Activated CD8-positive, alpha-beta T cell treated with anti-CD3 and anti-CD28 coated beads, Interleukin-2, amount 10 ng/mL, durations not matched to agents 7 days and 5 days (primary cell): ENCODE data around the gene TPCN2. TPM values are rescaled to one million over a fixed set of nuclear protein-coding genes. Genes with fewer than 3 reads are reported as not detected.

Experiments
- ATAC-seq: fragments of 150-1000 bp; cut with Tn5 transposase; one replicate; pipeline ENCODE4 v1.10.0; 2021; ENCODE audit warnings: moderate library complexity
- CTCF ChIA-PET: fragments of 350-600 bp; sonication (Branson Sonifier 250); formaldehyde crosslinking; loops from one replicate; lab custom pipeline; 2021; ENCODE audit warnings: antibody characterized with exemption; lab: Charles Lee
- POLR2A ChIA-PET: fragments of 350-600 bp; sonication (Branson Sonifier 250); formaldehyde crosslinking; loops from one replicate; lab custom pipeline; 2021; ENCODE audit warnings: antibody characterized with exemption; lab: Charles Lee
- DNase-seq: peaks from one replicate; pipeline ENCODE4 v3.0.0-alpha.2; 2020
- H3K27ac Mint-ChIP-seq: one replicate; pipeline ENCODE4 v1.8.0; 2021; ENCODE audit warnings: mild to moderate bottlenecking, mixed read lengths
- H3K27me3 Mint-ChIP-seq: one replicate; pipeline ENCODE4 v1.8.0; 2021; ENCODE audit warnings: low read depth, mixed read lengths
- H3K36me3 Mint-ChIP-seq: one replicate; pipeline ENCODE4 v1.8.0; 2021; ENCODE audit warnings: low read depth, mixed read lengths
- H3K4me1 Mint-ChIP-seq: one replicate; pipeline ENCODE4 v1.8.0; 2021; ENCODE audit warnings: low read depth, mixed read lengths
- H3K4me3 Mint-ChIP-seq: one replicate; pipeline ENCODE4 v1.8.0; 2021; ENCODE audit warnings: mild to moderate bottlenecking, mixed read lengths
- H3K9me3 Mint-ChIP-seq: one replicate; pipeline ENCODE4 v1.8.0; 2022; ENCODE audit warnings: mixed read lengths; ENCODE audit not compliant: insufficient read depth
- total RNA-seq, 2 experiments: library from RNA; stranded (reverse); gene quantifications; one replicate each; pipeline ENCODE4 v1.2.3, GENCODE V29; 2021

The TPCN2 gene
- total RNA-seq, 2 experiments from 2014 or later: 19.1 to 21.2 TPM

DNA sequence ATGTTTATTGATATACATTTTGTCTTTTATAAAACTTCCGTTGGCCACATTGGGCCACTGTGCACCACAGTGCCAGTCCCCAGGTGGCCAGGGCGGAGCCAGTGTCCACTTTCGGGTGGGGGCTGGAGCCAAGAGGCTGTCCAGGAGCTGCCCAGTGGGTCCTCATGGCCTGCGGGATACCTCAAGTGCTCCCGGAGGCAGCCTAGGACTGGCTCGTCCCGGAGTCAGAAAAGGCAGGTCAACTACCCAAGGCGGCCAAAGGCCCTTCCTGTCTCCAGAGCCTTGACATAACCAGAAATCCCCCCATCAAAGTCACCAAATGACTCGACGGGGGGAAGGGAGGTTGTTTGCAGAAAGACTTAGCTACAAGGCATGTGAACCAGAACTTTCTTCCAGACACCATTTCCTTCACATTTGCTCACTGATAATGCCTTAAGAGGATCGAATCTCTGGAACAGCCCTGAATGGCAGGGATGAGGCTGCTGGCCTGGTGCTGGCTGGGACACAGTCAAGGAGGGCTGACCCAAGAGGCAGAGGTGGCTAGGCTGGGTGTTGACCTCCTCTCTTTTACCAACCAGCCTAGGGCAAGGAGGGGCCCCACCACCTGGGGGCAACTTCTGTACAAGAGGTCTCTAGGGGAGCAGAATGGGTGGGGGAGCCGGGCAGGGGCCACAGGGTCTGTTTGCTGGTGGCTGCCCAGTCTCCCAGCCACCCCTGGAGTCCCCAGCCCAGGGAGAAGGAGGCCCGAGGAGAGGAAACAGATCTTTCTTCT is 44.1 kb upstream of the TPCN2 start:
- ATAC-seq: no peak
- POLR2A ChIA-PET: no interaction called here

DNA sequence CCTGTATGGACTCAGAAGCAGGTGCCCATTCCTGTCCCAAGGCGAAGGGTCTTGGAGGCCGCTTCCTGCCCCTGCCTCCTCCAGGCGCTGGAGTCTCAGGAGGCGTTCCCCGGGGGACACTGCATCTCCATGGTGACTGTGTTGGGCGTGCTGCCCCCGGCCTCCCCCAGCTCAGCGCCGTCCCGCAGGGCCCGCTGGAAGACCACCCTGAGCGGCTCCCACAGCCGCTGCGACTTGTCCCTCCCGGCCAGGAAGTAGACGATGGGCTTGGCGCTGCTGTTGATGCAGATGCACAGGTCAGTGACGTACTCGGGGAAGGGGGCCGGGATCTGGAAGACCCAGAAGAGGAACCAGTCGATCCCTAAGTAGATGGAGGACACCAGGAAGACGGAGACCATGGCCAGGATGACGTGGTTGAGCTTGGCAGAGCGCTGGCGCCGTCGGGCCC is 43.5 kb upstream of the TPCN2 start:
- H3K4me3 Mint-ChIP-seq: no peak overlapping the region
- ChIA-PET POLR2A (no interaction called here), CTCF (no interaction called here)
- H3K9me3 Mint-ChIP-seq: no peaks in the 10 kb centered on the region
- no peaks in the 10 kb centered on the region for H3K4me1 Mint-ChIP-seq
- peaks cover 2% of the 10 kb centered on the region for H3K27me3 Mint-ChIP-seq
- H3K27ac Mint-ChIP-seq: no peak overlapping the region
- DNase-seq: no peak
- no peaks in the 10 kb centered on the region for H3K36me3 Mint-ChIP-seq
- no peak for ATAC-seq

More for the DNA sequence above, 44.1 kb upstream of the TPCN2 start:
- Mint-ChIP-seq H3K36me3 (no peaks in the 10 kb centered on the region), H3K27me3 (no peaks in the 10 kb centered on the region), H3K9me3 (no peaks in the 10 kb centered on the region), H3K27ac (no peak overlapping the region), H3K4me3 (no peak overlapping the region), H3K4me1 (no peaks in the 10 kb centered on the region)
- DNase-seq: no peak
- CTCF ChIA-PET: no interaction called here

DNA sequence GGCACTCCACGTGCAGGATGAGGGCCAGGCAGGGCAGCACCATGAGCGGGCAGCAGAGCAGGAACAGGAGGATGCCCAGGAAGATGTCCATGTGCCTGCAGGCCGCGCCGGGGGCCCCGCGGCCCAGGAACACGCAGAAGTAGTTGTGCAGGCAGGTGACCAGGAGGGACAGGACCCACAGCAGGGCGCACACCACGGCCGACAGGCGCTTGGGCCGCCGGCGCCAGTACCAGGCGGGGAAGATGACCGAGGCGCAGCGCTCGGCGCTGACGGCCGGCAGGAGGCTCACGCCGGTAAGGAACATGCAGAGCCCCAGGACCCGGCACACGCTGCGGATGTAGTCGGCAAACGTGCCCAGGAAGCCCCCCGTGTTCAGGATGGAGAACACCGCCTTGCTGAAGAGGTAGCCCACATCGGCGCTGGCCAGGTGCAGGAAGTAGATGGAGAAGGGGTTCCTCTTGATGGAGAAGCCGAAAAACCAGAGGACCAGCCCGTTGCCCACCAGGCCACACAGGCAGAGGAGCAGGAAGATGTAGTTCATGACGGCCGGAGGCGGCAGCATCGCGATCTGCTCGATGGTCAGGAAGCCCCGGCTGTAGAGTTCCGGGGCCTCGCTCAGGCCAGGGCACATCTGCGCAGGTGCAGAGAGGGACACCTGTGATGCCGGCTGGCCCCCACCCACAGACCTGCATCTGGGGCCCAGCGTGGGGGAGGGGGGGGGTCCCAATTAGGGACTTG is 42.9 kb upstream of the TPCN2 start:
- Mint-ChIP-seq H3K4me1 (no peaks in the 10 kb centered on the region), H3K27ac (no peak overlapping the region), H3K27me3 (peaks cover 2% of the 10 kb centered on the region), H3K36me3 (no peaks in the 10 kb centered on the region), H3K4me3 (no peak overlapping the region), H3K9me3 (no peaks in the 10 kb centered on the region)
- ATAC-seq (no peak), DNase-seq (no peak)
- CTCF ChIA-PET: no interaction called here
- POLR2A ChIA-PET: no interaction called here

DNA sequence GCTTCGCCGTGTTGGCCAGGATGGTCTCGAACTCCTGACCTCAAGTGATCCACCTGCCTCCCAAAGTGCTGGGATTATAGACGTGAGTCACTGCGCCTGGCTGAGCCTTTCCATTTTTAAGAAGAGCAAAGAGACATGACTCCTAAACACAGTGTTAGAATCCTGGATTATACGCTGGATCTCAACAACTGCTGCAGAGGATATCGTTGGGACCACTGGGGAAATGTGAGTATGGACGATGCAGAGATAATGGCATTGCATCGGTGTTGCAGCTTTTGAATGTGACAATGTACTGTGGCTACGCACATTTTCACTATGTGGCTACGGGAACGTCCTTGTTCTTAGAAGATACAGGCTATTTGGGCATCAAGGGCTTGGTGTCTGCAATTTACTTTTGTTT is 41.9 kb upstream of the TPCN2 start:
- H3K36me3 Mint-ChIP-seq: no peaks in the 10 kb centered on the region
- ChIA-PET POLR2A (no interaction called here), CTCF (no interaction called here)
- H3K4me1 Mint-ChIP-seq: peaks cover 2% of the 10 kb centered on the region
- peaks cover 7% of the 10 kb centered on the region for H3K27me3 Mint-ChIP-seq
- no peak for DNase-seq
- no peak overlapping the region for H3K27ac Mint-ChIP-seq
- H3K9me3 Mint-ChIP-seq: no peaks in the 10 kb centered on the region
- H3K4me3 Mint-ChIP-seq: no peak overlapping the region
- ATAC-seq: no peak

DNA sequence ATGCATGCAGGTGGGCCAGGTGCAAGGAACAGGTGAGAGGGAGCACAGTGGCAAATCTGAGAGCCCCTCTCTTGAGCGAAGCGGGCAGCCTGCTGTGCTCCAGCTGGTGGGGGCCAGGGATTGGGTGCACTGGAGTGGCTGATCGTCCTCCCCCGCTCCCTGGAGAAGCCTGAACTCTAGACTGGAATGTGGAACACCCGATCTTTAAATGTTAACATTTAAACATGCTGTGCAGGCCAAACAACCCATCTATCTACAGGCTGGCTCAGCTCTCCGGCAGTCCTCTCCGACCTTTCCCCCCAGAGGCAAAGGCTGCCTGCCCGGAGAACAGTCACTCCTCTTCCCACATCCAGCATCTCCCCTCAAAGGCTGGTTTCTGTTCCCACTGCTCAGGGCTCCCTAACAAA is 40.8 kb upstream of the TPCN2 start:
- Mint-ChIP-seq H3K27me3 (peaks cover 18% of the 10 kb centered on the region), H3K4me1 (peaks cover 2% of the 10 kb centered on the region), H3K27ac (no peak overlapping the region), H3K9me3 (no peaks in the 10 kb centered on the region), H3K36me3 (no peaks in the 10 kb centered on the region), H3K4me3 (no peak overlapping the region)
- no peak for ATAC-seq
- no peak for DNase-seq
- ChIA-PET CTCF (no interaction called here), POLR2A (no interaction called here)

DNA sequence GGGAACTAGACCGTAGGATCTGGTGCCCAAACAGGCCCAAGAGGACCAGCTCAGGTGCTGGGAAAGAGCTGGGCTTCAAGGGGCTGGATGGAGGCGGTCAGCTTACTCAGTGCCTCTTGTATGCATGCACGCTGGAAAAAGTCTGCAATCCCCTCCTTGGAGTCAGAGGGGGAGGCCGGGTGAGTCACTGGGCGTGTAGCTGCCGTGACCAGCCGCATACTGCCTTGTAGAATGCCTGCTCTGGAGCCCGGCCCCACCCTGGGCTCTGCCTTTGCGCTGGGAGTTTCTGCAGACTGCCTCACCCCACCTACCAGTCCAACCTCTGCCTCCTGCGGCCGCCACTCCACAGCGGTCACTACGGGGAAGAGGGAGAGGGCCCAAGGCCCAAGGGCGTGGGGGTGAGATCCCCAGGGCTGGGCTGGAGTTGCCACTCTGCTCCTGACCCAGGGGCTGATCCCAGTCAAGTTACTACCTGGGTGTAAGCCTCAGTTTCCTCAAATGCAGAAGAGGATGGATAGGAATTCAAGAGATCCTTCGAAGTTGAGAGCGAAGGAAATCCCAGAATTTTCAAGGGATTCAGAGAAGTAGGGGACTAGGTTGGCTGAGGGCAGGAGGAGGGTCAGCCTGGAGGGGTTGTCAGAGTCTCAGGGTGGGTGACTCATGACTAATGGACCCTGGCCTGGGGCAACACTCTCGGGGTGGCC is 39.8 kb upstream of the TPCN2 start:
- ATAC-seq (no peak), DNase-seq (no peak)
- H3K36me3 Mint-ChIP-seq: no peaks in the 10 kb centered on the region
- ChIA-PET CTCF (no interaction called here), POLR2A (no interaction called here)
- H3K9me3 Mint-ChIP-seq: no peaks in the 10 kb centered on the region
- no peak overlapping the region for H3K27ac Mint-ChIP-seq
- peaks cover 2% of the 10 kb centered on the region for H3K4me1 Mint-ChIP-seq
- H3K27me3 Mint-ChIP-seq: peaks cover 20% of the 10 kb centered on the region
- H3K4me3 Mint-ChIP-seq: no peak overlapping the region

DNA sequence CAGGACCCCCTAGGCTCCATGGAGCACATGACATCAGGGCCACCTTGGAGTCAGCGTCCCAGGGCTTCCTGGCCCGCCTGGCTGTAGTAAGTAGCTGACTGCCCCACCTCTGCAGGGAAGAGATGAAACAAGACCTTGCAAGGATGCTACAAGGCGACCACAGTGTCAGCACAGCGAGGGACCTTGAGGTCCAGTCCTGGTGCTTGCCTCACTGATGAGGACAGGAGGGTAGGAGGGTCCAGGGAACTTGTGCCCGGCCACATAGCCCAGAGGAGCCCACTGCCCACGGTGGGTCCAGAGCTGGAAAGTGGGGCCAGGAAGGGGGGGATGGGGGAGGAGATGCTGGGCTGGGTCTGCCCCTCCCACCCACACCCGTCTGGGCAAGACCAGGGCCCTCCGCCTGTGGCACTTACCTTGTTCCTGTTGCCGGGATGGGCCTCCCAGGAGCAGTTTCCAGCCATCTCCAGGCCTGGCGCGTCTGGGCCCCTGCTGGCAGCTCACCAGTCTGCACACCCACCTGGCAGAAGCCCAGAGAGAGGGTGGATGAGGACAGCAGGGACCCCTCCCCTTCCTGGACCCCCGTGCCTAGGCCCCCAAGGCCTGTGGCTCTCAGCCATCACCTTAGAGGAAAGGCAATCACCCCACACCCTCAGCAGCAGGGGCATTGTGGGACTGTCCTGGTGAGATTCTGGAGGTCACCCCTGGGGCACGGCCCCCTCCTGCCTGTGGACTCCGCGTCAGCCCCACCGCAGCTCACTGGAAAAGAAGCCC is 39.1 kb upstream of the TPCN2 start:
- DNase-seq (no peak), ATAC-seq (no peak)
- H3K4me3 Mint-ChIP-seq: no peak overlapping the region
- no peak overlapping the region for H3K27ac Mint-ChIP-seq
- H3K36me3 Mint-ChIP-seq: no peaks in the 10 kb centered on the region
- ChIA-PET POLR2A (no interaction called here), CTCF (no interaction called here)
- H3K4me1 Mint-ChIP-seq: peaks cover 2% of the 10 kb centered on the region
- peaks cover 22% of the 10 kb centered on the region for H3K27me3 Mint-ChIP-seq
- no peaks in the 10 kb centered on the region for H3K9me3 Mint-ChIP-seq

DNA sequence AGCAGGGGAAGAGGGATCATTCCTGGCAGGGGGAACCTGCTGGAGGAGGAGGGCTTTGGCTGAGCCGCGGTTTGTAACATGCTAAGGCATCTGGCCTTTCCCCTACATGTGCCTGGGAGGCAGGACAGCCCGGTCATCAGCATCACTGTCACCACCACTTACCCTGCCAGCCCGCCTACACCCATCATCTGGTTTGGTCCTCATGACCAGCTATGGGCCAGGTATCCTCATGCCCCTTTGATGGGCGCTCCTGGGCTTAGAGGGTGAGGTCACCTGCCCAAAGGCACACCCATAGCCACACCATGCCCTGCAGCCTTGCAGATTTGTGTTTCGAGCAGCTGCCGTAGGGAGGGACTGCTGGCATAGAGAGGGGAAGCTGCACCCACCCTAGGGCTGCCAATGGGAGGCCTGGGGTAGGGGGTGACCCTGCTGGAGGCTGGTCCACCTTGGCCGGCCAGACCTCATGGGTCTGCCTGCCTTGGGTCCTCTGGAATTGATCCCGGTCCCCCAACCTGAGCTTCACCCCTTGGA is 38.3 kb upstream of the TPCN2 start:
- H3K9me3 Mint-ChIP-seq: no peaks in the 10 kb centered on the region
- POLR2A ChIA-PET: no interaction called here
- H3K36me3 Mint-ChIP-seq: no peaks in the 10 kb centered on the region
- peaks cover 2% of the 10 kb centered on the region for H3K4me1 Mint-ChIP-seq
- no peak overlapping the region for H3K27ac Mint-ChIP-seq
- no peak for ATAC-seq
- DNase-seq: no peak
- H3K27me3 Mint-ChIP-seq: peaks cover 24% of the 10 kb centered on the region
- CTCF ChIA-PET: interaction anchor here (1.3 kb wide), 1 partner anchor 8 kb away, joined by 4 read pairs; no protein-coding TSS in a partner anchor
- no peak overlapping the region for H3K4me3 Mint-ChIP-seq

DNA sequence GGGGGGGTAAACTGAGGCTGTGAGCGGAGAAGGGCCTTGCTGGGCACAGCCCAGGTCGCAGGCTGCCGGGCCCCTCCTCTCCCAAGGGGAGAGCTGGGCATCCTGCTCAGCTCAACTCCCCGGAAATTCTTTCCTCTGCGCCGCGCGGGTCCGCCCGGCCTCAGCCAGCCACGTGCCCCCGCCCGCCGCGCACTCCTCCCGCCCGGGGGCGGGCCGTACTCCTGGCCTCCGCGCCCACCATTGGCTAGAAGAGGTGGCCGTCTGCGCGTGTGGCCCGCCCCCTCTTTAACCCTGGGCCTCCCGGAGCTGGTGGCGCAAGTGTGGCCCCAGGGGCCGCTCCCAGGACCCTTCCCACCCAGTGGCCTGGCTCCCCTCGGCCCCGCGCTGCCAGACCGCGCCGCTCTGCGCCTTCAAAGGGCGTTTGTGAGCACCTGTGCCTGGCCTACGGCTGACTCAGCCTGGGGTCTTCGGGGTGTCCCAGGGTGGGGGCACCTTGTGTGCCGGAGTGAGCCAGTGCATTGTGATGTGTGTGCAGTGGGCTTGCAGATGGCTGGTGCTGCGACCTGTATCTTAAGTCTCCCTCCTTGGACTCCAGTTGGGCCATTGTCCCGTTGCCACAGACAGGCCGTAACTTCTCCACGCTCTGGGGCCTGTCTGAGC is 37.6 kb upstream of the TPCN2 start:
- CTCF ChIA-PET: interaction anchor here (1.3 kb wide), 1 partner anchor 9 kb away, joined by 4 read pairs; no protein-coding TSS in a partner anchor

DNA sequence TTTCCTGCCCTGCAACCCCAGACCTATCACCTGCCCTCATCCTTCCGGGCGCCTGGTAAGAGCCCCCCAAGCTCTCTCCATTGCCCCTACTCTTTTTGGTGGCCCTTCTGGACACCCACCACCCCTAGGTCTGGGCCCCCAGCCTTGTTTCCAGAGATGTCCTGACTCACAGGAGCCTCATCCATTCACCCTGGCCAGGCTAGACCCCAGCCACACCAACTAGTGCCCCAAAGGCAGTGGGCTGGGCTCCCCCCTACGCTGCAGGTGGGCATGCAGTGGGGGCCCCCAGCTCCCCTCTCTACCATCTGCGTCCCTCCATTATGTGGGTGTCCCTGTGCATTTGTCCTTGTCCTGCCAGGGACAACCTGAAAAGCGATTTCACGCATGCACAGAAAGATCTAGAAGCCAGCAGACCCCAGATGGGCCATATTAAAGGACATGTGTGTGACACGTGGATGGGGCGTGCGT is 37.1 kb upstream of the TPCN2 start:
- POLR2A ChIA-PET: no interaction called here
- Mint-ChIP-seq H3K9me3 (no peaks in the 10 kb centered on the region), H3K27me3 (peaks cover 24% of the 10 kb centered on the region), H3K4me1 (peaks cover 2% of the 10 kb centered on the region), H3K36me3 (no peaks in the 10 kb centered on the region), H3K27ac (no peak overlapping the region), H3K4me3 (no peak overlapping the region)
- CTCF ChIA-PET: no interaction called here
- DNase-seq (no peak), ATAC-seq (no peak)

More for the DNA sequence above, 37.6 kb upstream of the TPCN2 start:
- H3K27me3 Mint-ChIP-seq: peaks cover 24% of the 10 kb centered on the region
- POLR2A ChIA-PET: no interaction called here
- no peak overlapping the region for H3K27ac Mint-ChIP-seq
- H3K4me1 Mint-ChIP-seq: peaks cover 2% of the 10 kb centered on the region
- DNase-seq (peak; percentile 44), ATAC-seq (peak; percentile 88)
- H3K9me3 Mint-ChIP-seq: no peaks in the 10 kb centered on the region
- H3K4me3 Mint-ChIP-seq: no peak overlapping the region
- no peaks in the 10 kb centered on the region for H3K36me3 Mint-ChIP-seq
